ENCODE results near the gene ME1. TPM values are rescaled to one million over a fixed set of nuclear protein-coding genes. Genes with fewer than 3 reads are reported as not detected.
"Not testable (repeated sequence)": the region's sequence is repeated elsewhere in the genome, so short reads cannot be mapped to it uniquely, and the experiment has no call there.

Gene ME1
- total RNA-seq, 1 experiment from 2014 or later, result 5.3 TPM

- TF ChIP-seq, protein P1, sequence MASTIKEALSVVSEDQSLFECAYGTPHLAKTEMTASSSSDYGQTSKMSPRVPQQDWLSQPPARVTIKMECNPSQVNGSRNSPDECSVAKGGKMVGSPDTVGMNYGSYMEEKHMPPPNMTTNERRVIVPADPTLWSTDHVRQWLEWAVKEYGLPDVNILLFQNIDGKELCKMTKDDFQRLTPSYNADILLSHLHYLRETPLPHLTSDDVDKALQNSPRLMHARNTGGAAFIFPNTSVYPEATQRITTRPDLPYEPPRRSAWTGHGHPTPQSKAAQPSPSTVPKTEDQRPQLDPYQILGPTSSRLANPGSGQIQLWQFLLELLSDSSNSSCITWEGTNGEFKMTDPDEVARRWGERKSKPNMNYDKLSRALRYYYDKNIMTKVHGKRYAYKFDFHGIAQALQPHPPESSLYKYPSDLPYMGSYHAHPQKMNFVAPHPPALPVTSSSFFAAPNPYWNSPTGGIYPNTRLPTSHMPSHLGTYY (CRISPR knock-in tag; IDR thresholded peaks at IDR 0.05), result no peak
- no peak for TF ChIP-seq ZNF121 (CRISPR knock-in tag; IDR thresholded peaks at IDR 0.05)
- TF ChIP-seq, protein P2, sequence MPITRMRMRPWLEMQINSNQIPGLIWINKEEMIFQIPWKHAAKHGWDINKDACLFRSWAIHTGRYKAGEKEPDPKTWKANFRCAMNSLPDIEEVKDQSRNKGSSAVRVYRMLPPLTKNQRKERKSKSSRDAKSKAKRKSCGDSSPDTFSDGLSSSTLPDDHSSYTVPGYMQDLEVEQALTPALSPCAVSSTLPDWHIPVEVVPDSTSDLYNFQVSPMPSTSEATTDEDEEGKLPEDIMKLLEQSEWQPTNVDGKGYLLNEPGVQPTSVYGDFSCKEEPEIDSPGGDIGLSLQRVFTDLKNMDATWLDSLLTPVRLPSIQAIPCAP (CRISPR knock-in tag; IDR thresholded peaks at IDR 0.05), result no peak
- TF ChIP-seq, protein P3, sequence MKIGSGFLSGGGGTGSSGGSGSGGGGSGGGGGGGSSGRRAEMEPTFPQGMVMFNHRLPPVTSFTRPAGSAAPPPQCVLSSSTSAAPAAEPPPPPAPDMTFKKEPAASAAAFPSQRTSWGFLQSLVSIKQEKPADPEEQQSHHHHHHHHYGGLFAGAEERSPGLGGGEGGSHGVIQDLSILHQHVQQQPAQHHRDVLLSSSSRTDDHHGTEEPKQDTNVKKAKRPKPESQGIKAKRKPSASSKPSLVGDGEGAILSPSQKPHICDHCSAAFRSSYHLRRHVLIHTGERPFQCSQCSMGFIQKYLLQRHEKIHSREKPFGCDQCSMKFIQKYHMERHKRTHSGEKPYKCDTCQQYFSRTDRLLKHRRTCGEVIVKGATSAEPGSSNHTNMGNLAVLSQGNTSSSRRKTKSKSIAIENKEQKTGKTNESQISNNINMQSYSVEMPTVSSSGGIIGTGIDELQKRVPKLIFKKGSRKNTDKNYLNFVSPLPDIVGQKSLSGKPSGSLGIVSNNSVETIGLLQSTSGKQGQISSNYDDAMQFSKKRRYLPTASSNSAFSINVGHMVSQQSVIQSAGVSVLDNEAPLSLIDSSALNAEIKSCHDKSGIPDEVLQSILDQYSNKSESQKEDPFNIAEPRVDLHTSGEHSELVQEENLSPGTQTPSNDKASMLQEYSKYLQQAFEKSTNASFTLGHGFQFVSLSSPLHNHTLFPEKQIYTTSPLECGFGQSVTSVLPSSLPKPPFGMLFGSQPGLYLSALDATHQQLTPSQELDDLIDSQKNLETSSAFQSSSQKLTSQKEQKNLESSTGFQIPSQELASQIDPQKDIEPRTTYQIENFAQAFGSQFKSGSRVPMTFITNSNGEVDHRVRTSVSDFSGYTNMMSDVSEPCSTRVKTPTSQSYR (CRISPR knock-in tag; IDR thresholded peaks at IDR 0.05), result no peak
- no peak for TF ChIP-seq ESRRA (CRISPR knock-in tag; IDR thresholded peaks at IDR 0.05; ENCODE audit: borderline replicate concordance)
- TF ChIP-seq, protein P4, sequence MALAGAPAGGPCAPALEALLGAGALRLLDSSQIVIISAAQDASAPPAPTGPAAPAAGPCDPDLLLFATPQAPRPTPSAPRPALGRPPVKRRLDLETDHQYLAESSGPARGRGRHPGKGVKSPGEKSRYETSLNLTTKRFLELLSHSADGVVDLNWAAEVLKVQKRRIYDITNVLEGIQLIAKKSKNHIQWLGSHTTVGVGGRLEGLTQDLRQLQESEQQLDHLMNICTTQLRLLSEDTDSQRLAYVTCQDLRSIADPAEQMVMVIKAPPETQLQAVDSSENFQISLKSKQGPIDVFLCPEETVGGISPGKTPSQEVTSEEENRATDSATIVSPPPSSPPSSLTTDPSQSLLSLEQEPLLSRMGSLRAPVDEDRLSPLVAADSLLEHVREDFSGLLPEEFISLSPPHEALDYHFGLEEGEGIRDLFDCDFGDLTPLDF (CRISPR knock-in tag; IDR thresholded peaks at IDR 0.05), result no peak
- TF ChIP-seq USF1 (CRISPR knock-in tag; IDR thresholded peaks at IDR 0.05), result no peak
- no peak for TF ChIP-seq ELF4 (CRISPR knock-in tag; IDR thresholded peaks at IDR 0.05; ENCODE audit: low read depth)
- no peak for TF ChIP-seq E2F4 (CRISPR knock-in tag; IDR thresholded peaks at IDR 0.05; ENCODE audit: borderline replicate concordance, low read depth)
- no peak for TF ChIP-seq ZNF416 (CRISPR knock-in tag; IDR thresholded peaks at IDR 0.05)
- no peak for TF ChIP-seq ZNF317 (CRISPR knock-in tag; IDR thresholded peaks at IDR 0.05; ENCODE audit: borderline replicate concordance, low read depth)
- TF ChIP-seq GRHL2 (CRISPR knock-in tag; IDR thresholded peaks at IDR 0.05; ENCODE audit: insufficient replicate concordance, severe bottlenecking), result no peak
- no peak for TF ChIP-seq CTCF (IDR thresholded peaks at IDR 0.05)
- TF ChIP-seq ZNF423 (CRISPR knock-in tag; IDR thresholded peaks at IDR 0.05), result no peak
- no peak for TF ChIP-seq NR1H2 (CRISPR knock-in tag; IDR thresholded peaks at IDR 0.05)
- no peak for TF ChIP-seq TP53 (CRISPR knock-in tag; IDR thresholded peaks at IDR 0.05)
- TF ChIP-seq FOXJ3 (CRISPR knock-in tag; IDR thresholded peaks at IDR 0.05; ENCODE audit: borderline replicate concordance), result no peak
- TF ChIP-seq CREM (CRISPR knock-in tag; IDR thresholded peaks at IDR 0.05), result no peak
- TF ChIP-seq RELA (CRISPR knock-in tag; IDR thresholded peaks at IDR 0.05; ENCODE audit: borderline replicate concordance), result no peak
- no peak for TF ChIP-seq NFATC4 (CRISPR knock-in tag; IDR thresholded peaks at IDR 0.05)
- no peak overlapping the region for H3K4me3 Mint-ChIP-seq
- no peaks in the 10 kb centered on the region for H3K27me3 Mint-ChIP-seq (ENCODE audit: low read depth)
- no peak overlapping the region for H3K27ac Mint-ChIP-seq
- peaks cover 4% of the 10 kb centered on the region for H3K36me3 Mint-ChIP-seq
- CTCF ChIA-PET, result no interaction called here
- H3K9me3 Mint-ChIP-seq, result peaks cover 16% of the 10 kb centered on the region
- no peaks in the 10 kb centered on the region for H3K4me1 Mint-ChIP-seq
- POLR2A ChIA-PET, result no interaction called here
- no peak for ATAC-seq
- no peak for DNase-seq (ENCODE audit: low spot score)
These were observed 137.7 kb downstream of the ME1 start for GRCh38 chr6:83292900-83293843.

DNA sequence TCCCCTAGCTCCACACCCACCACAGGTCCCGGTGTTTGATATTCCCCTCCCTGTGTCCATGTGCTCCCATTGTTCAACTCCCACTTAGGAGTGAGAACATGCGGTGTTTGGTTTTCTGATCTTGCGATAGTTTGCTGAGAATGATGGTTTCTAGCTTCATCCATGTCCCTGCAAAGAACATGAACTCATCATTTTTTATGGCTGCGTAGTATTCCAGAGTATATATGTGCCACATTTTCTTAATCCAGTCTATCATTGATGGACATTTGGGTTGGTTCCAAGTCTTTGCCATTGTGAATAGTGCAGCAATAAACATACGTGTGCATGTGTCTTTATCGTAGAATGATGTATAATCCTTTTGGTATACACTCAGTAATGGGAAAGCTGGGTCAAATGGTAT, 143.6 kb downstream of the ME1 start:
- POLR2A ChIA-PET; DNase-seq (ENCODE audit: low spot score); H3K27ac Mint-ChIP-seq; H3K27me3 Mint-ChIP-seq (ENCODE audit: low read depth); H3K36me3 Mint-ChIP-seq; H3K4me1 Mint-ChIP-seq; H3K9me3 Mint-ChIP-seq; H3K4me3 Mint-ChIP-seq; CTCF ChIA-PET; ATAC-seq: not testable (repeated sequence)
